Measurements from ENCODE around the gene DEAF1. TPM values are rescaled to one million over a fixed set of nuclear protein-coding genes. Genes with fewer than 3 reads are reported as not detected.

DEAF1 gene
- total RNA-seq, 2 donors from 2014 or later = 19.2 to 21.1 TPM

DNA sequence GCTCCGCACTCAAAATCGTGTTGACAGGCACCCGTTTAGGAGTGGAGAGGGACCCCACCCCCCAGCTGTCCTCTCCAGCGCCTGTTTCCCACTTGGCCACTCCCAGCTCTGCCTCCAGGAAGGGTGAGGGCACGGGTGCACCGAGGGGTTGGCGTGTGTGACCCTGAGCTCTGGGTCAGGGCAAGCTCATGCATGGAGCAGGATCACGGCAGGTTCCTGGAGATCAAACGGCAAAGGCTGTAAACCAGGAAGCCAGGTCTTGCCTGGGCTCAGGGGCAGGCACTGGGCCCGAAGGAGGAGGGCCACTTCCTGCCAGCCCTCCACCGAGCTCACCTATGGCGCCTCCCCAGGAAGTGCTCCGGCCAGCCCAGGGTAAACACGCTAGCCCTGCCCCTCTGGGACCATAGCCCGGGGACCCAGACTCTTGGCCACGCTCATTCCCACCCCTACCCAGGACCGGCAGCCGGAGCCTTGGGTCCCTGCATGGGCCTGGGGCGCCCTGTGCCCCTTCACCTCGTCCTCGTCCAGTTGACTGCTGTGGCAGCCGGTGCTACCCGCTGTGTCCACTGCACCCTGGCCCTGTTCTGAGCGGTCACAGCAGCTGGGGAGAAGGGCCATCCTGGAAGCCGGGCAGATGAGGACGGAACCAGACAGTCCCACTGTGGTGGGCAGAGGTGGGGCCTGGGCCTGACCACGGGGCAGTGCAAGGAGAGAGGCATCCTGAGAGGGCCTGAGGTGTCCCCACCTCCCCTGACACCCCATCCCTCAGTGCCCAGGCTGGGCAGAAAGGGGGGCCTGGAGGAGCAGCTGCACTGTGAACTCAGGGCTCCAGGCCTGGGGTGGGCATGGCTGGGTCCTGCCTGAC, 10.0 kb upstream of the DEAF1 start:
- intact Hi-C loops (cut with DNase I) = no loop called here
- no peak for DNase-seq
- peak in 1 of 2 donors; percentile 3 for ATAC-seq

DNA sequence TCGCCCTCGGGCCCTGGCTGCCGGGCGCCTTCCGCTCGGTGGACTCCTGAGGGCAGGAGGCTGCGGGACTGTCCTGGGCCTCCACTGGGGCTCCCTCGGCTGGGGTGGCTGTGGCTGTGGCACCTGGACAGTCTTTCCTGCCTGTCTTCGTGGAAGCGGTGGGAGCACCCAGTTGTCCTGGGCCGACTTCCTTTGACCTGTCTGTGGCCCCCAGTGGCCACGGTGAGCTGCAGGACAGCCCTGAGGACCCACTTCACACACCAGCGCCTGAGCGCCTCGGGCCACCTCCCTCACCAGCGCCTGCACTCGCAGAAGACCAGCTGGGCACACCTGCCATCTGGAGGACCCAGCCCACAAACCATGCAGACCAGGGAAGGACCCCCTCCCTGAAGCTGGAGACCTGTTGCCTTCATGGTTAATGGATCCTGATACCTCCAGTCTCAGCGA, 9.2 kb upstream of the DEAF1 start:
- intact Hi-C loops (cut with DNase I) = no loop called here
- ATAC-seq = no peak
- no peak for DNase-seq

DNA sequence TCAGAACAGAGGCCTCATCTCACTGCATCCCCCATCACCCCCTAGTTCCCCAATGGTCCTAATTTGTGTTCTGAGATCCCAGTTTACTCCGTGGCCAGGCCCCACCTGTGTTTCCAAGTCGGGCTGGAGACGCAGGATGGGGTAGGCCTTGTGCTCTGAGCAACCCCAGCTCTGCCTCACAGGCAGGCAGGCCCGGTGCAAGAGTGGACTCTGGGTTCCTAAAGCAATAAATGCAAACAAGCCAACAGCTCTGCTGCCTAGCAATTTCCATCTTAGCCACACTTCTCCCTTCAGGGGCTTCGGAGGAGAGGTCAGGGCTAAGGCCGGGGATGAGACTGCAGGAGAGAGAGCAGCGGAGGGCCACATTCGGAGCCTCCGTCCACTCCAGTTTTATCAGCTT, 8.5 kb upstream of the DEAF1 start:
- DNase-seq = no peak
- no peak for ATAC-seq

DNA sequence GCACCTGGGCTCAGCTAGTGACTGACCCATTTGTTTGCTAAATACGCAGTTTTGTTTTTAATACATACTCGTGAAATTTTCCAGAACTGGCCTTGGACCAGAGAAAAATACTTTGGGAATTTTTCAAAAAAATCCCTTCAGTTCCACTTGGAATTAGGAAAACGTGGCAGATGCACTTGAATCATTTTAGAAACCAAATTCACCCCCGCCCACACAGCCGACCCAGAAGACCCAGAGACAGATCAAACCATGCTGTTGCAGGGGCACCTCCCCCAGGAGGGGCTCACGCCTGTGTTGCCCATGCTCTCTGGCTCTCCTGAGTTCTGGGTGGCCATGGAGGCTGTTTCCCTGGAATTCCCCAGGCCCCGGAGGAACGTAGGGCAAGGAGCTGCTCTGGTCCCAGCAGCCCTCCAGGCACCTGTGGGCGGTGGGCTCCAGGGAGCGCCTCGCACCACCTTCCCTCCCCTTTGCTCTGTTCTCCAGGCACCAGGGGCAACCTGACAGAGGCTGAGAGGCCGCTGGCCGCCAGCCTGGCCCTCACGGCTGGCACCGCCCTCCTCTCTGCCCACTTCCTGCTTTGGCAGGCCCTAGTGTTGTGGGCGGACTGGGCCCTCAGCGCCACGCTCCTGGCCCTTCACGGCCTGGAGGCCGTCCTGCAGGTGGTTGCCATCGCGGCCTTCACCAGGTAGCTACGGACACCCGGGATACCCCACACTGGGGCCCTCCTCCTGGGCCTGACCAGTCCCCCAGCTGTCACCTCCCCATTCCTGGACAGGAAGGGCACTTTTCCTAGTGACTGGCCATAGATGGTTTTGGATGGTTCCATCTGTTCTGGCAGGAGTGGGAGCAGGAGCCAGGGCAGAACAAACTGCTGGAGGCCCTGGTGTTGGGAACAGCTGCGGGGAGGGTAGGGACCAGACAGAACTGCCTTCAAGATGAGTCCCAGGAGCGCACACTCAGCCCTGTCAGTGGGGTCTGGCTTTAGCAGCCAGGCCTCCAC, 7.7 kb upstream of the DEAF1 start:
- intact Hi-C loops (cut with DNase I) = no loop called here
- DNase-seq (no peak), ATAC-seq (peak in 1 of 2 donors; percentile 8)

More for the DNA sequence above, 8.5 kb upstream of the DEAF1 start:
- intact Hi-C loops (cut with DNase I) = no loop called here

DNA sequence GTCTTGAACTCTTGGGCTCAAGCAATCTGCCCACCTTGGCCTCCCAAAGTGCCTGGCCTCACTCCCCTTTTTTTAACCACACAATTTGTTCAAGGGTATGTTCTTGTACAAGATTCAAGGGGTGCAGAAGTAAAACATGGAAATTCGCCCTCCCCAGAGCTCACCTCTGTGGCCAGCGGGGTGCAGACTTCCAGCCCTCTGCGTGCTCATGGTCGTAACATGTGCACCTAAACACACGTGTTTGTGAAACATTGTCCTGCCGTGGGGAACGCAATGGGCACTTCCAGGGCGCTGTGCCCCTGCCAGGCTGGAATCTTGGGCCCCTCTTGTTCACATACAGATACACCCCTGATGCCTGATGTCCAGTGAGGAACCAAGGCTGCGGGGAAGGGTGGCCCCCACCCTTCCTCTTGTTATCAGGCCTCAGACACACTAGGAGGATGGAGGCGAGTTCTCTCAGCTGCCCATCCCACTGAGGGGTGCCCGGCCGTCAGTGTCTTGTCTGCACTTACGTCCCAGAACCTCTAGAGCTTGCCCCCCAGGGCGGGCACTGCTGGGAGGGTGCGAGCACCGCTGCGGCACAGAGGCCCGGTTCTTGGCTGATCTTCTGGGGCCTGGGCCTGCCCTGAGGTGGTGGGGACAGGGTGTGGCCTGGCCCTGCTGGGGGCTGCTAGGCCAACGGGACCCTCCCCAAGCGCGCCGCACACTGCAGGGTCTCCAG, 6.9 kb upstream of the DEAF1 start:
- no peak for DNase-seq
- ATAC-seq = no peak
- intact Hi-C loops (cut with DNase I) = no loop called here

DNA sequence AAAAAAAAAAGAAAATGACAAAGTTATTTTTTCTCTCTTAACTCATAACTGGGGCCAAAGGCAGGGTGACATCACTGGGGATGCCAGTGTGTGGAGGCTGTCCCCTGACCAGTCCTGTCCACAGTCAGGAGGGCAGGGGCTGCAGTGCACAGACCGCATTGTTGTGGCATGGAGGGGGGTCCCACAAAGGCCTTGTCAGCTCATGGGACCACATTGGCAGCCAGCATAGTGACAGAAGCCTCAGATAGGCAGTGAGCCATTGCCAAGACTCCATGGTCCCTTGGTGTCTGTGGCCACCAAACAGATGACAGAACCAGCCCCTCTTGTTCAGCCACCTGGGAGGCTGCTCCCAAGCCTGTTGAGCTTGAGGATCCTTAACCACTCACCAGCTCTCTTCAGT, 4.7 kb upstream of the DEAF1 start:
- DNase-seq = no peak
- intact Hi-C loops (cut with DNase I) = no loop called here
- no peak for ATAC-seq

DNA sequence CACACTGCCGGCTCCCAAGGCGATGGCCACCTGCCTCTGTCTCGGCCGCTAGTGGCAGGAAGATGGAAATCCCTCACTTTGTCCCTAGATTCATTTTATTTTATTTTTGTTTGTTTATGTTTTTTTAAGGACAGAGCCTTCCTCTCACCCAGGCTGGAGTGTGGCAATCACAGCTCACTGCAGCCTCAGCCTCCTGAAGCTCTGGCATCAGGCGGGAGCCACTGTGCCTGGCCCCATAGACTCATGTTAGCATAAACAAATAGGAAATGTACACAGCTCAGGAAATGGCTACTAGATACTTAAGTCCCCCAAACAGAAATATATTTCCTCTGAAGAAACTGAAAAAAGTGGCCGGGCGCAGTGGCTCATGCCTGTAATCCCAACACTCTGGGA, 4.1 kb upstream of the DEAF1 start:
- intact Hi-C loops (cut with DNase I) = no loop called here
- ATAC-seq (no peak), DNase-seq (no peak)

DNA sequence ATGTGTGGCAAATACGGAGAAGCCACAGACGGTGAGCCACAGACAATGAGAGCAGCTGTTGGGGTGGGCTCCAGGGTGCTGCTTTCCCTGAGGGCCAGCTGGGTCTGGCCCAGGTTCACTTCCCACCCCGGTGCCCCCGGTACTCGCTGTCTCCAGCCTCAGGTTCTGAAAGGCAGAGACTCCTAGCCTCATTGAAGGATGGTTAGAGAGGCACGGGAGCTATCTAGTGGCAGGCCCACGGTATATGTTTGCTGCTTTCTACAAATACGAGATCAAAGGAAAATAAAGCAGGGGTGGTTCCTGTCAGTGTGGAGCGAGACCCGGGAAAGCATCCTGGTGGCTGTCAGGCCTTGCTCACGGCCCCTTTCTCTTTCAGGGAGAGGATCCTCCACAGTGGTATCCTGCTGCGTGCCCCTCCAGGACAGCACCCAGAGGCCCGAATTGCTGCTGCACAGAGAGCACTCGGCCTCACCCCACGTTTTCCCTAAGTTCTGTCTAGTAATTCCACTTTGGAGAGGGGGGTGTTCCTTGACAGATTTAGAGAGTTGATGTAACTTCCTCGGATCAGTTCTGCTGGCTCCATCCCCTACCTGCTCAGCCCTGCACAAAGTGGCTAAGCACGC, 3.6 kb upstream of the DEAF1 start:
- ATAC-seq (no peak), DNase-seq (no peak)
- intact Hi-C loops (cut with DNase I) = no loop called here

DNA sequence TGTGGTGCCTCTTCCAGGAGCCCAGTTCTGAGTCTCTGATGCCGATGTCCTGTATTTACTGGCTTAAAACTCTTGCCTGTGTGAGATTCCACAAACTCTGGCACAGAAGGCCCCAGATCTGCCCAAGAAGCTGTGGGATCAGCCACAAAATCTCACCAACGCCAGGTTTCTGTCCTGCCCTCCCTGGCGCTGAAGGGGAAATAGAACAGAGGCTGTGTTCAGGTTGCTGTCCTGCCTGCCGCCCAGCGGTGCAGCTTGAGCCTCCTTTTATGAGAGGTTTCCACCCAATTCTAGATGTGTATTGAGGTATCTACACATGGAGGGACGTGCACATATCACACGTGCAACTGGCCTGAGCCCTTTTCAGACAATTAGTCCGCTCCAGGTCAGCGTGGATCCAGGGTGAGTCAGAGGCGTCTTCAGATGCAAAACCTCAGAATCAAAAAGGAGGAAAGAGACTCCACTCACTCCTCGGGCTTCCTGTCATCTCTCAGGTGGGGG, 2.8 kb upstream of the DEAF1 start:
- no peak for ATAC-seq
- no peak for DNase-seq
- intact Hi-C loops (cut with DNase I) = no loop called here

DNA sequence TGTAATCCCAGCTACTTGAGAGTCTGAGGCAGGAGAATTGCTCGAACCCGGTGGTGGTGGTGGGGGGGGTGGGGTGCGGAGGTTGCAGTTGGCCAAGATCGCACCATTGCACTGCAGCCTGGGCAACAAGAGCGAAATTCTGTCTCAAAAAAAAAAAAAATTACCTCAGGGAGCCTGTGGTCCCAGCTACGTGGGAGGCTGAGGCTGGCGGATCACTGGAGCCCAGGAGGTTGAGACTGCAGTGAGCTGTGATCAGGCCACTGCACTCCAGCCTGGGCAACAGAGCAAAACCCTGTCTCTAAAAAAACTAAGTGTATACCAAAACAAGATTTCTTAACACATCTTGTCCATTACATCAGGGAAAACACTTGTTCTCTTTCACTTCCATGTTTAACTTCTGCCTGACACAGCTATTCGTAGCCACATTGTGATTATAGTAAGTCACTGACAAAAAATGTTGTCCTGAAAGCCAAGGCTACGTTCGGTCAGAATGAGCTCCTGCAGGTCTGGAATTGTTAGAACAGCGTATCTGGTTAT, 2.0 kb upstream of the DEAF1 start:
- ATAC-seq (no peak), DNase-seq (no peak)
- intact Hi-C loops (cut with DNase I) = no loop called here

DNA sequence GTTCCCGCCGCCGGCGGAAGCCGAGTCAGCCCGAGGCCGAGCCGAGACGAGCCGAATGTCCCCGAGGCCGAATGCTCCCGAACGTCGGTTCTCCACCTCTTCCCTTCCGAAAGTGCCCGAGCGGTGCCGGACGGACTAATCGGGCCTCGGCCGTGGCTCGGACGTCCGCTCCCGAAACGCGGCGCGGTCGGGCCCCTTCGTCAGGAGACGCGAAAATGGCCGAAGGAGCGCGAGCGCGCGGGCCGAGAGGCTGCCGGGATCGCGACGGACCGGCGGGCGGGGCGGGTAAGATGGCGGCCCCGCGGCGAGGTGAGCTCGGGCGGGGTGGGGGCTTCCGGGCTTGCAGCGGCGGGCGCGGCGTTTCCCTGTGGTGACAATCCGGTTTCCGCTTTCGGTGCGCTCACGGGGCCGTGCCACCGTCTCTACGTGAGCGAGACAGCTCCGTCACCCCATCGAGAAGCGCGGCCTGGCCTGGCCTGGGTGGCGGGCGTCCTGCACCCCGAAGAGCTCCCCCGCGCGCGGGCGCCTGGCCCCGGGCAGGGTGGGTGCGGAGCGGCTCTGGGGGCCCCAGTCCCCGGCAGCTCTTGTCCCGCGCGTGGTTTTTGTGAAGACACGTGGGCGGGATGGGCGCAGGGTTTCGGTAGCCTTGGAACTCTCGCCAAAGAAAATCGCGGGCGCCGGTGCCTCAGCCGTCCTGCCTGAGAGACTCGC, 671 bp upstream of the DEAF1 start, which contains the start of gene TMEM80:
TMEM80 (plus strand) TSS at position 279 of the 711 bp plus-strand sequence; CDS start at position 291, 12 bp downstream.
- intact Hi-C loops (cut with DNase I) = no loop called here
- ATAC-seq = peak; percentile 88 to 92
- peak; percentile 100 for DNase-seq

DNA sequence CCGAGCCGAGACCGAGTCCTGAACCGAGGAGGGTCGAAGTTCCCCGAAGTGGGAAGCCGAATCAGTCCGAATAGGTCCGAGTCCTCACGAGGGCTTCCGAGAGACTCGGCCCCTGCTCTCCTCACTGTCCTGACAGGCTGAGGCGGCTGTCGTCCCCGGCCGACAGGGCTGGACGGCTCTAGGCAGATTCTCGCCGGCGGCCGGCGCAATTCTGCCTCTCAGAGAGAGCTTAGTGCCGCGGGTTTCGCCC, 191 bp upstream of the DEAF1 start:
- ATAC-seq (no peak), DNase-seq (no peak)
- intact Hi-C loops (cut with DNase I) = no loop called here

DNA sequence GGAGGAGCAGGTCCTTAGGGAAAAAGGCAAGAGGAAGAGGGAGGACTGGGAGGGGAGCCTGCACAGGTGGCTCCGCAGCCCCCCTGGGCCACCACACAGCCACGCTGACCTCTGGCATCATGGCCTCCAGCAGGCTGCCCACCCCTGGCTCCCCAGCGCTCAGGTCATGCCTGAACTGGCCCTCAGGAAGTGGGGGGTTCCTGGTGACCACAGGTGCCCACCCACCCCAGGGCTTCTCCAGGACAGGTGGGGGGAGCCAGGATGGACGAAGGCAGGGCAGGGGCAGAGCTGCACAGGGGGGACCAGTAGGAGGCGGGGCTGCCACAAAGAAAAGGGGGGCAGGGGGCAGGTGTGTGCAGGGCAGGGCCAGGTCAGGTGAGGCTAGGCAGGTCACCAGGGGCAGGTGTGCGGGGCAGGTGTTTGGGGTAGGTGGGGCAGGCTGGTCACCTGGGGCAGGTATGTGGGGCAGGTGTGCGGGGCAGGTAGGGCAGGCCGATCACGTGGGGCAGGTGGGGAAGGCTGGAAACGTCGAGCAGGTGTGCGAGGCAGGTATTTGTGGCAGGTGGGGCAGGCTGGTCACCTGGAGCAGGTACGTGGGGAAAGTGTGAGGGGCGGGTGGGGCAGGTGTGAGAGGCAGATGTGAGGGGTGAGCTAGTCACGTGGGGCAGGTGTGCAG, 997 bp downstream of the DEAF1 start:
- DNase-seq (no peak), ATAC-seq (no peak)
- intact Hi-C loops (cut with DNase I) = no loop called here

DNA sequence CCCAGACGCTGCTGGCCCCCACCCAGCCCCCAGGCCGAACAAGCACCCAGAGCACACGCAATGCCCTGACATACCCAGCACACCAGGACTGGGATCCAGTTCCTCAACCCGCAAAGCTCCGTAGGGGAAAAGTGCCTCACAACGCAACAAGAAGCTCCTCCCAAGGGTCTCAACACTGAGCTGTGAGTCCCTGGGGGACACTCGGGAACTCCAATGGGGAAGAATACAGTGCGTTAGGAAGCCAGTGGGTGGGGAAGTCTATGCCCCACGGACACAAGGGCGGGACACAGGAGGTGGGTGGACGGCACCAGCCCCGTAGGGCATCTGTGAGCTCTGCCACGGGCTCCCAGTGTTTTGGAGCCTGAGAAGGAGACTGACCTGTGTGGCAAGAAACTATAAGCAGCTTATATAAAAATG, 1.6 kb downstream of the DEAF1 start:
- ATAC-seq = no peak
- DNase-seq = no peak
- intact Hi-C loops (cut with DNase I) = no loop called here

DNA sequence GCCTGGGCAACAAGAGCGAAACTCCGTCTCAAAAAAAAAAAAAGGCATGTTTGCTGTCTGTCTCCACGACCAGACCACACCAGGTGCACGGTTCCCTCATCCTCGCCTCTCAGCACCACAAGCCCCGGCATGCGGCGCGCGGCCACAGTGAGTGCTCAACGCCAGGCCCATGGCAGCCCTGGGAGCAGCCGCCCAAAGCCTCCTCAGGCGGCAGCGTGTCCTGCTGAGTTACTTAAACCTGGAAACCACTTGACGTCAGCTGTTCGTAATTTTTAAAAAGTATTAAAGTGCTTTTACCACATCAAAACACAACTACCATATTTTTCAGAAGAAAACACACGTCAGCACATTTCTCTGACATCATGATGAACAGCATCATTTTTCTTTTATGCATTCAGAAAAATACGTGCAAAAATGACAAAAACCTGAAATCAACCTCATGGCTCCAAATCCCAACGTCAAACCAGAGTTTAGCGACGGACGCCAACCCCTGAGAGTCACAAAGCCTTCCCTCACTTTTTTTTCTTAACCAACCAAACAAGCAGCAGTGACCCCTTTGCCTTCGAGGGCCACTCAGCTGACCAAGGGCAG, 2.1 kb downstream of the DEAF1 start:
- intact Hi-C loops (cut with DNase I) = no loop called here

DNA sequence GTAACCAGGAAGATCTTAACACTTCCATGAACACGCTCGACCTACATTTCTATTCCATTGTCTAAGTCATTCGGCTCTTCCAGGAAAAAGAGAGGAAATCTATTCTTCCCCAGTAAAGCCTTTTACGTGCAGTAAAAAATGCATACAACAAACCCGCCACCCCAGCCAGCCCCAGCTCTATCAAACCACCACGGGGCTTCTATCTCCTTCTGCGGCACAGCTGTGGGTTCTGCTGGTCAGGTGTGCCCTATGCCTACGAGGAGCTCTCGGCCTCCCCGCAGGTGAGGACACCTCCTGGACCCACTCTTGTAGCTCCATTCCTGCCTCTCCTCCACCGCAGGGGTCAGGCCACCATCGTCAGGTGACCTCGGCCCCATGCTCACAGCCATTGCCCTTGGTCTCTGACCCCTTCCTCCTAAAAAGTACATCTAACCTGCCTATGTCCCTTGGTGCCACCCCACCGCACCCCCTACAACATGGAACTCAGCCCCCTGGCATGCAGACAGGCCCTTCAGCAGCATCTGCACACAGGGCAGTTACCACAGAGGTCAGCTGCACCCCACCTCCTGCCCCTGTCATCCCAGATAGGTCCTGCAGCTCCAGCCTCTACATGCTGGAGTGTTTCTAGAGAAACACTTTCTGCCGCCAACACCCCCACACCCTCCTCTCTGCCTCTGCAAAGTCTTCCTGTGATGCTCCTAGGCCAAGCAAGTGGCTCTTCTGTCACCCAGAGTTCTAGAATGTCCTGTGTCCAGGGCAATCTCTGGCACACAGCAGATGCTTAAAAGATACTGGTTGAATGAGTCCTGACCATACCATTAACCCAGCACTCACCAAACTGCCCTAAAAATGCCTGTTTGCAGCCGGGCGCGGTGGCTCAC, 3.1 kb downstream of the DEAF1 start:
- intact Hi-C loops (cut with DNase I) = no loop called here

More for the DNA sequence above, 2.1 kb downstream of the DEAF1 start:
- no peak for ATAC-seq
- no peak for DNase-seq

More for the DNA sequence above, 3.1 kb downstream of the DEAF1 start:
- no peak for DNase-seq
- ATAC-seq = no peak

All from left cardiac atrium (tissue), 4 donors.